SHP77 treated with DMSO at 0.1 percent for 48 hours (cell line): ENCODE measurements around the gene SNRNP27.

Experiments used
- DNase-seq: peaks from one replicate; lab custom pipeline; 2025; lab: John Stamatoyannopoulos, UW

SNRNP27 gene

DNA sequence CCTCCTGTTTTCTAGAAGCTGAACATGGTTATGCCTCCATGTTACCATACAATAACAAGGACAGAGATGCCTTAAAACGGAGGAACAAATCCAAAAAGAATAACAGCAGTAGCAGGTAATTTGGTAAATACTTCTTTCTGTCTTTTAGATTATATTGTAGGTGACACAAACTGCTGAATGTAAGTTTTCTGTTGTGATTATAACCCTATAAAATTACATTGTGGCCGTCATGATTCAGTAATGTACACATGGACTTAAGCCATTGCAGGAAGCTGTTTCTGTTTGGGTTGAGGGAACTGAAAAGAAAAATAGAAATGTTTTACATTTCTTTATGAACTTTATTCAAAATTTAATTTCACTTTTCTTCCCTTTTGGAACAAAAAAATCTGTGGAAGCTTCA is 22.4 kb downstream of the SNRNP27 start:
- no peak for DNase-seq

DNA sequence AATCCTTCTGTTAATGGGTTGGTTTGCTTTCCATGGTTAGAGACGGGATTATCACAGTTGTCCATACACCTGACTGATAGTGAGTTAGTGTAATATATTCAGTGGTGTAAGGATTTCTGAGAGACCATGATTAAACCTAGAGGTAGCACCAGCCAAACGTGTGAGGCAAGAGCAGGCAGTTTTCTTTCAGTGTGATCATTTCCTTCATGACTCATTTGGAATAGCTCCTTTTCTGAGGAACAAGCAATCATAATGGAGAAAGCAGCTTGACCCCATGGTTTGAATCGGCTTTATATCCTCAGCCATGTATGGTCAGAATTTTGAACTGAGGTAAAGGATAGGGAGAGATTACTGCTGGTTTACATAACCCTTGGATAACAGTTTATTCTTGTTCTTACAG is 24.1 kb downstream of the SNRNP27 start:
- DNase-seq: no peak

GRCh38 chr2:69918401-69918800 is 24.6 kb downstream of the SNRNP27 start:
- no peak for DNase-seq

GRCh38 chr2:69923116-69923515 is 29.4 kb downstream of the SNRNP27 start:
- DNase-seq: no peak

GRCh38 chr2:69926849-69927515 is 33.2 kb downstream of the SNRNP27 start:
- DNase-seq: no peak

GRCh38 chr2:69931832-69932595 is 38.3 kb downstream of the SNRNP27 start:
- DNase-seq: no peak

GRCh38 chr2:69932596-69932922 is 38.8 kb downstream of the SNRNP27 start:
- DNase-seq: no peak

GRCh38 chr2:69933254-69933828 is 39.6 kb downstream of the SNRNP27 start:
- DNase-seq: no peak

DNA sequence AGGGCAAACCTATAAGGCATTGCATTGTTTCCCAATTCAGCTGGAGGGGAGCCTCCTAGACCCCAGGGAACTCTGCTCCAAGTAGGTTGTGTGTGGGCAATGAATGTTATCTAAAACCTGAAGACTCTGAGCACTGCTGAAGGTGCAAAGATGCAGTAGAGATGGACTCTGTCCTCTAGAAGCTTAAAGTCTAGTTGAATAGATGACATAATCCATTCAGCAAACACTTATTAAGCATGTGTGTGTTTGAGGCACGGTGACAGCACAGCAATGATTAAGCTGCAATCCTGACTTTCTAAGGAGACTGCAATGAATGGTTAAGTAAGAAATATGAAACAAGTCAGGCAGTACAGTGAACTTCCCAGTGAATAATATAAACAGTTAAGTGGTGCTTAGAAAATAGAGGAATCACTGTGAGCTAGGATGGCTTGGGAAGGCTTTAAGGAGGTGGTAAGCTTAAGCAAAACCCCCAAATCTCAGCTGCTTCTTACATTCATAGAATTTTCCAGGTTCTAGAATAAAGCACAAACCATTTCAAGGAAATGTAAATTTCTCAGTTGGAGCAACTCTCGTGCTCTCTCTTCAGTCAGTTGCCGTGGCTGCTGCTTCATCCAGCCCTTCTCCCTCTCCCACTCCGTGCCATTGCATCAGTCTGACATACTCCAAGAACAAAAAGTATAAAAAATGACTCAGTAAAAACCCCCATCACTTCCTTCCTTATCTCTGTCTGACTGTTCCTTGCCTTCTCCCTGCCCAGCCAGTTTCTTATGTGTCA is 40.3 kb downstream of the SNRNP27 start:
- DNase-seq: no peak

DNA sequence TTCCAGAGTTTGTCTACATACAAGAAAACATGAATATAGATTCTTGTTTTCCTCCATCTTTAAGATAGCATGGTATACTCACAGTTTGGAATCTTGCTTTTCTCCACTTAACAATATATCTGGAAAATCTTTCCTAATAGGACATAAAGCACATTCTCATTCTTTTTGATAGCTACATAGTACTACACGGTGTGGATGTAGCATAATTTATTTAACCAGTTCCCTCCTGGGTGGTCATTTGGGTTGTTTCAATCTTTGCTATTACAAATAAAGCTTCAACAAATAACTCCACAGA is 40.8 kb downstream of the SNRNP27 start:
- DNase-seq: no peak

DNA sequence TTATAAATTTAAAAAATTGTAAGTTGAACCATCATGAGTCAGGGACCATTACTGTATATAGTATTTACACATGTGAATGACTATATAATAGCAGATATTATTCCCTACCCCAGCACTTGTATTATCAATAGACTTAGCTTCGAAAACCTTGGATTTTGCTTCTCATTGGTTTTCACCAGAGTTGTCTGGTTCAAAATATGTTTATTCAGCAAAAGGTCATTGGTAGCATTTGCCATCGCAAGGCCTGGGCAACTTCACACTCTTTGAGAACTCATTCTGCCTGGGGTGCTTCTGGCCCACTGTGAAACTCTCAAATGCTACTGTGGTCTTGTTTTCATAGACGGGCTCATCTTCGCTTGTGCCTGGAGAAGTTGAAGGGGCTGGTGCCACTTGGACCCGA is 41.3 kb downstream of the SNRNP27 start:
- no peak for DNase-seq

- DNase-seq: no peak
These were observed 43.1 kb downstream of the SNRNP27 start for GRCh38 chr2:69936906-69937305.

DNA sequence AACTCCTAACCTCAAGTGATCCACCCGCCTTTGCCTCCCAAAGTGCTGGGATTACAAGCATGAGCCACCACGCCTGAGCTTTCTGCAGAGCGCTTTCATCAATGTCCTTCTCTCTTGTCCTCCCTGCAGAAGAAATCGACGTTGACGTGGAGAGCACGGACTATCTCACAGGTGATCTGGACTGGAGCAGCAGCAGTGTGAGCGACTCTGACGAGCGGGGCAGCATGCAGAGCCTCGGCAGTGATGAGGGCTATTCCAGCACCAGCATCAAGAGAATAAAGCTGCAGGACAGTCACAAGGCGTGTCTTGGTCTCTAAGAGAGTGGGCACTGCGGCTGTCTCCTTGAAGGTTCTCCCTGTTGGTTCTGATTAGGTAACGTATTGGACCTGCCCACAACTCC is 44.2 kb downstream of the SNRNP27 start:
- no peak for DNase-seq

DNA sequence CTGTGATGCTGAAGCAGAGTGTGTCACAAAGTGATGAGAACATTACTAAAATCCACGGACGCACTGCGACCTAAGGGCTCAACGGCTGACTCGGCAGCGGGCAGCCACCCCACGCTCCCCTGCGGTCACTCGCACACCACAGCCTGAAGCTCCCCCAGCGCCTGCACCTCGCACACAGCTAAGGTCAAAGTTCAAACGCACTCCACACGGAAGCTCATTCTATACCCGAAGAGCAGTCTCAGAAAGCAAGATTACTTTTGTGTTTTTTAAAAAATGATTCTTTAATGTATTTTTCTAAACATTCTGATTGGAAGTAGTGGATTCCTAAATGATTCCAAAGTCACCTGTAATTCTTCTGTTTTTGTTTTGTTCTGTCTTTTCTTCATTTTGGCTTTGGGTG is 46.0 kb downstream of the SNRNP27 start:
- DNase-seq: no peak

- DNase-seq: no peak
These were observed 46.9 kb downstream of the SNRNP27 start for GRCh38 chr2:69940691-69941090.

- DNase-seq: no peak
These were observed 49.5 kb downstream of the SNRNP27 start for GRCh38 chr2:69943000-69943842.

DNA sequence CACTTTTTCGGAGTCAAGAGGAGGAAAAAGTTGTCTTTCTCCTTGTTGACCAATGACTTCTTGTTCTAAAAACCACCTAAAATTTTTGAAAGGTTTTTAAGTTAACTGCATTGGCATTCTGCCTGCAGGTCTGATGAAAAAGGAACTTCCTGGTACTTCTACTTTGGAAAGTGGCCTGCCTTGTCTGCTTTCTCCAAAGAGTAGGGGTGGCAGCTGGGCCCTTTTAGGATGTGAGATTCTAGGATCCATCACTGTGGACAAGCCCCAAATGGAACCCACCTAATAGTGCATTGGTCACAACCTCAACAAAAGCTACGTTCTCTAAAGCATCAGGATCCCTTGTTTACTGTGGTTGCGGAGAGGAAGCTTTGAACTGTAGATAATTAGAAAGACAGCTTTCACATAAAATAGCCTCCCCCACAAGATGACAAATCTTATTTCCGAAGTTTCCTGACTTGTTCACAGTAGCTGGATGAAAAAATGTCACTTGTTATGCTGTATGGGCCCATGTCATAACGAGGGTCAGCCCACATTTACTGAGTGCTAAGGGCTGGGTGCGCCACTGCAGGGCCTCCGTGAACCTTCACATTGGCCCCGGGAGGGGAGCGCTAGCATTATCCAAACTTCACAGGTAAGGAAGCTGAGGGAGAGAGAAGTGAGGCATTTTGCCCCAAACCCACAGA is 50.2 kb downstream of the SNRNP27 start:
- DNase-seq: no peak

GRCh38 chr2:69944756-69945155 is 51.0 kb downstream of the SNRNP27 start:
- no peak for DNase-seq

GRCh38 chr2:69945441-69945840 is 51.7 kb downstream of the SNRNP27 start:
- DNase-seq: no peak

GRCh38 chr2:69945941-69946340 is 52.2 kb downstream of the SNRNP27 start:
- no peak for DNase-seq
